HEK293 (cell line): ENCODE measurements around the gene GADD45GIP1.

Experiments used
- GLI4 ChIP-seq: fragments of 450-650 bp; formaldehyde crosslinking; IDR thresholded peaks from 2 replicates; pipeline ENCODE4 v1.5.1; 2016; ENCODE audit warnings: missing biosample characterization, missing genetic modification characterization
- HOXD13 ChIP-seq: sonication (generic); formaldehyde crosslinking; IDR thresholded peaks from 2 replicates; pipeline ENCODE4 v1.8.0; 2022; ENCODE audit warnings: missing genetic modification reagents, borderline replicate concordance
- KLF10 ChIP-seq: fragments of 450-650 bp; IDR thresholded peaks from 2 replicates; pipeline ENCODE4 v1.5.1; 2018; ENCODE audit warnings: missing biosample characterization, mild to moderate bottlenecking, missing genetic modification characterization
- SCRT1 ChIP-seq: fragments of 450-650 bp; formaldehyde crosslinking; IDR thresholded peaks from 2 replicates; pipeline ENCODE4 v1.5.1; 2016; ENCODE audit warnings: missing biosample characterization, missing genetic modification characterization, borderline replicate concordance
- SCRT2 ChIP-seq: fragments of 450-650 bp; formaldehyde crosslinking; IDR thresholded peaks from 2 replicates; pipeline ENCODE4 v1.5.1; 2016; ENCODE audit warnings: missing biosample characterization, missing genetic modification characterization
- SETDB1 ChIP-seq: IDR thresholded peaks from one replicate; pipeline ENCODE4 v1.6.1; 2017; ENCODE audit warnings: mild to moderate bottlenecking, low read length, moderate library complexity, mixed read lengths; ENCODE audit not compliant: insufficient read length
- ZBTB7A ChIP-seq: fragments of 450-650 bp; formaldehyde crosslinking; IDR thresholded peaks from 2 replicates; pipeline ENCODE4 v1.5.1; 2016; ENCODE audit warnings: low read depth, missing biosample characterization, missing genetic modification characterization
- ZBTB8A ChIP-seq: fragments of 450-650 bp; formaldehyde crosslinking; IDR thresholded peaks from 2 replicates; pipeline ENCODE4 v1.5.1; 2016; ENCODE audit warnings: missing biosample characterization, missing genetic modification characterization
- ZFP37 ChIP-seq: fragments of 450-650 bp; formaldehyde crosslinking; IDR thresholded peaks from 2 replicates; pipeline ENCODE4 v1.5.1; 2016; ENCODE audit warnings: missing biosample characterization, missing genetic modification characterization
- ZNF202 ChIP-seq: fragments of 450-650 bp; formaldehyde crosslinking; IDR thresholded peaks from 2 replicates; pipeline ENCODE4 v1.5.1; 2016; ENCODE audit warnings: missing biosample characterization, missing genetic modification characterization, borderline replicate concordance
- ZNF239 ChIP-seq: fragments of 450-650 bp; formaldehyde crosslinking; IDR thresholded peaks from 2 replicates; pipeline ENCODE4 v1.5.1; 2016; ENCODE audit warnings: missing biosample characterization, missing genetic modification characterization
- ZNF324 ChIP-seq: fragments of 450-650 bp; formaldehyde crosslinking; IDR thresholded peaks from 2 replicates; pipeline ENCODE4 v1.5.1; 2016; ENCODE audit warnings: missing biosample characterization, missing genetic modification characterization
- ZNF404 ChIP-seq: fragments of 450-650 bp; formaldehyde crosslinking; IDR thresholded peaks from 2 replicates; pipeline ENCODE4 v1.5.1; 2017; ENCODE audit warnings: missing biosample characterization, missing genetic modification characterization
- ZNF777 ChIP-seq: fragments of 450-650 bp; formaldehyde crosslinking; IDR thresholded peaks from 2 replicates; pipeline ENCODE4 v1.5.1; 2017; ENCODE audit warnings: missing biosample characterization, missing genetic modification characterization, borderline replicate concordance
- TF ChIP-seq, protein P1 (sequence below): fragments of 450-650 bp; formaldehyde crosslinking; IDR thresholded peaks from 2 replicates; pipeline ENCODE4 v1.5.1; 2016; ENCODE audit warnings: missing biosample characterization, missing genetic modification characterization
- TF ChIP-seq, protein P2 (sequence below): fragments of 450-650 bp; formaldehyde crosslinking; conservative IDR thresholded peaks from 2 replicates; pipeline ENCODE4 v1.5.1; 2016; ENCODE audit warnings: low read depth, missing biosample characterization, missing genetic modification characterization
- TF ChIP-seq, protein P3 (sequence below): fragments of 450-650 bp; formaldehyde crosslinking; IDR thresholded peaks from 2 replicates; pipeline ENCODE4 v1.5.1; 2016; ENCODE audit warnings: missing biosample characterization, missing genetic modification characterization
- TF ChIP-seq, protein P4 (sequence below): fragments of 450-650 bp; formaldehyde crosslinking; IDR thresholded peaks from 2 replicates; pipeline ENCODE4 v1.5.1; 2016; ENCODE audit warnings: missing biosample characterization, missing genetic modification characterization, borderline replicate concordance
- TF ChIP-seq, protein P5 (sequence below): fragments of 450-650 bp; formaldehyde crosslinking; optimal IDR thresholded peaks from 2 replicates; pipeline ENCODE3; 2016; ENCODE audit warnings: missing biosample characterization, mild to moderate bottlenecking, missing genetic modification characterization
- TF ChIP-seq, protein P6 (sequence below): fragments of 450-650 bp; formaldehyde crosslinking; IDR thresholded peaks from 2 replicates; pipeline ENCODE4 v1.5.1; 2016; ENCODE audit warnings: missing biosample characterization, missing genetic modification characterization
- TF ChIP-seq, protein P7 (sequence below): fragments of 450-650 bp; formaldehyde crosslinking; IDR thresholded peaks from 2 replicates; pipeline ENCODE4 v1.5.1; 2016; ENCODE audit warnings: missing biosample characterization, missing genetic modification characterization

GADD45GIP1 gene

DNA sequence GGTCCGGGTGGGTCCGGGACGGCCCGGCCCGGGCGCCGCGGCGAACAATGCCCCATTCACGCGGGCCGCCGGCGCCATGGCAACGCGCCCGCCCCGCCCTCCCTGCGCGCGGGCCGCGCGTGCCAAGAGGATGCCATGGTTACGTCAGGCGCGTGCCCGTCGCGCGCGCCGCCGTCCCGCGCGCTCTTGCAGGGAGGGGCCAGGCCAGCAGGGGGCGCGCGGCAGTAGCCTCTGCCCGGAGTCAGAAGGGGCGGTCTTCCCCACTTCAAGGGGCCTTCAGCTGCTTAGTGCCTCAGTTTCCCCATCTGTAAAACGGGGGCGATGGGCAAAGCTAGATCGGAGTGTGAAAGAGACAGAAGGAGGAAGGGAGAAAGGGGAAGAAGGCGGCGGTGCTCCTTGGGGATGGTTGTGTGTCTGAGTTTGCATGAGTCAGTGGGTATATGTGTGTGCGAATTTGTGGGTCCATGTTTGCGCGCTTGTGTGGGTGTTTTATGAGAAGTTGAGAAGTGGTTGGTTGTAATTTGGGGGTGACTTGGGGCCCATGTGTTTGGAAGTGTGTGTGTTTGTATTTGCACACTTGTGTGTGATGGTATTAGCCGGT is 26.6 kb upstream of the GADD45GIP1 start (continued):
- TF ChIP-seq, protein P1, sequence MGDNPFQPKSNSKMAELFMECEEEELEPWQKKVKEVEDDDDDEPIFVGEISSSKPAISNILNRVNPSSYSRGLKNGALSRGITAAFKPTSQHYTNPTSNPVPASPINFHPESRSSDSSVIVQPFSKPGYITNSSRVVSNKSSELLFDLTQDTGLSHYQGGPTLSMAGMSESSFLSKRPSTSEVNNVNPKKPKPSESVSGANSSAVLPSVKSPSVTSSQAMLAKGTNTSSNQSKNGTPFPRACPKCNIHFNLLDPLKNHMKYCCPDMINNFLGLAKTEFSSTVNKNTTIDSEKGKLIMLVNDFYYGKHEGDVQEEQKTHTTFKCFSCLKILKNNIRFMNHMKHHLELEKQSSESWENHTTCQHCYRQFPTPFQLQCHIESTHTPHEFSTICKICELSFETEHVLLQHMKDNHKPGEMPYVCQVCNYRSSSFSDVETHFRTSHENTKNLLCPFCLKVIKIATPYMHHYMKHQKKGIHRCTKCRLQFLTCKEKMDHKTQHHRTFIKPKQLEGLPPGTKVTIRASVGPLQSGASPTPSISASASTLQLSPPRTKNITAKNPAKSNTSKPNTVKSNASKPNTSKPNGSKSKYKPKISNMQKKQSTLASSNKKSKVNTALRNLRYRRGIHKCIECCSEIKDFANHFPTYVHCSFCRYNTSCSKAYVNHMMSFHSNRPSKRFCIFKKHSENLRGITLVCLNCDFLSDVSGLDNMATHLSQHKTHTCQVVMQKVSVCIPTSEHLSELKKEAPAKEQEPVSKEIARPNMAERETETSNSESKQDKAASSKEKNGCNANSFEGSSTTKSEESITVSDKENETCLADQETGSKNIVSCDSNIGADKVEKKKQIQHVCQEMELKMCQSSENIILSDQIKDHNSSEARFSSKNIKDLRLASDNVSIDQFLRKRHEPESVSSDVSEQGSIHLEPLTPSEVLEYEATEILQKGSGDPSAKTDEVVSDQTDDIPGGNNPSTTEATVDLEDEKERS = no peak
- TF ChIP-seq ZNF777 (tag by site-specific recombination) = no peak
- TF ChIP-seq ZNF404 (tag by site-specific recombination) = no peak
- TF ChIP-seq ZBTB7A (tag by site-specific recombination) = peak; percentile 69; the same call in 1 of the 2 replicates
- TF ChIP-seq, protein P2, sequence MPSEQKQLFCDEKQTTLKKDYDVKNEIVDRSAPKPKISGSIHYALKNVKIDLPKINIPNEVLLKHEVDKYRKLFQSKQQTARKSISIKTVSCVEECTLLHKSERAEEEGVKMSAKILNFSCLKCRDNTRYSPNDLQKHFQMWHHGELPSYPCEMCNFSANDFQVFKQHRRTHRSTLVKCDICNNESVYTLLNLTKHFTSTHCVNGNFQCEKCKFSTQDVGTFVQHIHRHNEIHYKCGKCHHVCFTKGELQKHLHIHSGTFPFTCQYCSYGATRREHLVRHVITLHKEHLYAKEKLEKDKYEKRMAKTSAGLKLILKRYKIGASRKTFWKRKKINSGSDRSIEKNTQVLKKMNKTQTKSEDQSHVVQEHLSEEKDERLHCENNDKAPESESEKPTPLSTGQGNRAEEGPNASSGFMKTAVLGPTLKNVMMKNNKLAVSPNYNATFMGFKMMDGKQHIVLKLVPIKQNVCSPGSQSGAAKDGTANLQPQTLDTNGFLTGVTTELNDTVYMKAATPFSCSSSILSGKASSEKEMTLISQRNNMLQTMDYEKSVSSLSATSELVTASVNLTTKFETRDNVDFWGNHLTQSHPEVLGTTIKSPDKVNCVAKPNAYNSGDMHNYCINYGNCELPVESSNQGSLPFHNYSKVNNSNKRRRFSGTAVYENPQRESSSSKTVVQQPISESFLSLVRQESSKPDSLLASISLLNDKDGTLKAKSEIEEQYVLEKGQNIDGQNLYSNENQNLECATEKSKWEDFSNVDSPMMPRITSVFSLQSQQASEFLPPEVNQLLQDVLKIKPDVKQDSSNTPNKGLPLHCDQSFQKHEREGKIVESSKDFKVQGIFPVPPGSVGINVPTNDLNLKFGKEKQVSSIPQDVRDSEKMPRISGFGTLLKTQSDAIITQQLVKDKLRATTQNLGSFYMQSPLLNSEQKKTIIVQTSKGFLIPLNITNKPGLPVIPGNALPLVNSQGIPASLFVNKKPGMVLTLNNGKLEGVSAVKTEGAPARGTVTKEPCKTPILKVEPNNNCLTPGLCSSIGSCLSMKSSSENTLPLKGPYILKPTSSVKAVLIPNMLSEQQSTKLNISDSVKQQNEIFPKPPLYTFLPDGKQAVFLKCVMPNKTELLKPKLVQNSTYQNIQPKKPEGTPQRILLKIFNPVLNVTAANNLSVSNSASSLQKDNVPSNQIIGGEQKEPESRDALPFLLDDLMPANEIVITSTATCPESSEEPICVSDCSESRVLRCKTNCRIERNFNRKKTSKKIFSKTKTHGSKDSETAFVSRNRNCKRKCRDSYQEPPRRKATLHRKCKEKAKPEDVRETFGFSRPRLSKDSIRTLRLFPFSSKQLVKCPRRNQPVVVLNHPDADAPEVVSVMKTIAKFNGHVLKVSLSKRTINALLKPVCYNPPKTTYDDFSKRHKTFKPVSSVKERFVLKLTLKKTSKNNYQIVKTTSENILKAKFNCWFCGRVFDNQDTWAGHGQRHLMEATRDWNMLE (tag by site-specific recombination) = no peak
- TF ChIP-seq, protein P3, sequence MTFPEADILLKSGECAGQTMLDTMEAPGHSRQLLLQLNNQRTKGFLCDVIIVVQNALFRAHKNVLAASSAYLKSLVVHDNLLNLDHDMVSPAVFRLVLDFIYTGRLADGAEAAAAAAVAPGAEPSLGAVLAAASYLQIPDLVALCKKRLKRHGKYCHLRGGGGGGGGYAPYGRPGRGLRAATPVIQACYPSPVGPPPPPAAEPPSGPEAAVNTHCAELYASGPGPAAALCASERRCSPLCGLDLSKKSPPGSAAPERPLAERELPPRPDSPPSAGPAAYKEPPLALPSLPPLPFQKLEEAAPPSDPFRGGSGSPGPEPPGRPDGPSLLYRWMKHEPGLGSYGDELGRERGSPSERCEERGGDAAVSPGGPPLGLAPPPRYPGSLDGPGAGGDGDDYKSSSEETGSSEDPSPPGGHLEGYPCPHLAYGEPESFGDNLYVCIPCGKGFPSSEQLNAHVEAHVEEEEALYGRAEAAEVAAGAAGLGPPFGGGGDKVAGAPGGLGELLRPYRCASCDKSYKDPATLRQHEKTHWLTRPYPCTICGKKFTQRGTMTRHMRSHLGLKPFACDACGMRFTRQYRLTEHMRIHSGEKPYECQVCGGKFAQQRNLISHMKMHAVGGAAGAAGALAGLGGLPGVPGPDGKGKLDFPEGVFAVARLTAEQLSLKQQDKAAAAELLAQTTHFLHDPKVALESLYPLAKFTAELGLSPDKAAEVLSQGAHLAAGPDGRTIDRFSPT (tag by site-specific recombination) = no peak
- TF ChIP-seq, protein P4, sequence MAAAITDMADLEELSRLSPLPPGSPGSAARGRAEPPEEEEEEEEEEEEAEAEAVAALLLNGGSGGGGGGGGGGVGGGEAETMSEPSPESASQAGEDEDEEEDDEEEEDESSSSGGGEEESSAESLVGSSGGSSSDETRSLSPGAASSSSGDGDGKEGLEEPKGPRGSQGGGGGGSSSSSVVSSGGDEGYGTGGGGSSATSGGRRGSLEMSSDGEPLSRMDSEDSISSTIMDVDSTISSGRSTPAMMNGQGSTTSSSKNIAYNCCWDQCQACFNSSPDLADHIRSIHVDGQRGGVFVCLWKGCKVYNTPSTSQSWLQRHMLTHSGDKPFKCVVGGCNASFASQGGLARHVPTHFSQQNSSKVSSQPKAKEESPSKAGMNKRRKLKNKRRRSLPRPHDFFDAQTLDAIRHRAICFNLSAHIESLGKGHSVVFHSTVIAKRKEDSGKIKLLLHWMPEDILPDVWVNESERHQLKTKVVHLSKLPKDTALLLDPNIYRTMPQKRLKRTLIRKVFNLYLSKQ (tag by site-specific recombination) = no peak
- TF ChIP-seq ZNF324 (tag by site-specific recombination) = peak; percentile 83
- TF ChIP-seq SETDB1 = no peak
- TF ChIP-seq, protein P5, sequence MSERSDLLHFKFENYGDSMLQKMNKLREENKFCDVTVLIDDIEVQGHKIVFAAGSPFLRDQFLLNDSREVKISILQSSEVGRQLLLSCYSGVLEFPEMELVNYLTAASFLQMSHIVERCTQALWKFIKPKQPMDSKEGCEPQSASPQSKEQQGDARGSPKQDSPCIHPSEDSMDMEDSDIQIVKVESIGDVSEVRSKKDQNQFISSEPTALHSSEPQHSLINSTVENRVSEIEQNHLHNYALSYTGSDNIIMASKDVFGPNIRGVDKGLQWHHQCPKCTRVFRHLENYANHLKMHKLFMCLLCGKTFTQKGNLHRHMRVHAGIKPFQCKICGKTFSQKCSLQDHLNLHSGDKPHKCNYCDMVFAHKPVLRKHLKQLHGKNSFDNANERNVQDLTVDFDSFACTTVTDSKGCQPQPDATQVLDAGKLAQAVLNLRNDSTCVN (tag by site-specific recombination) = peak; percentile 88
- TF ChIP-seq, protein P6, sequence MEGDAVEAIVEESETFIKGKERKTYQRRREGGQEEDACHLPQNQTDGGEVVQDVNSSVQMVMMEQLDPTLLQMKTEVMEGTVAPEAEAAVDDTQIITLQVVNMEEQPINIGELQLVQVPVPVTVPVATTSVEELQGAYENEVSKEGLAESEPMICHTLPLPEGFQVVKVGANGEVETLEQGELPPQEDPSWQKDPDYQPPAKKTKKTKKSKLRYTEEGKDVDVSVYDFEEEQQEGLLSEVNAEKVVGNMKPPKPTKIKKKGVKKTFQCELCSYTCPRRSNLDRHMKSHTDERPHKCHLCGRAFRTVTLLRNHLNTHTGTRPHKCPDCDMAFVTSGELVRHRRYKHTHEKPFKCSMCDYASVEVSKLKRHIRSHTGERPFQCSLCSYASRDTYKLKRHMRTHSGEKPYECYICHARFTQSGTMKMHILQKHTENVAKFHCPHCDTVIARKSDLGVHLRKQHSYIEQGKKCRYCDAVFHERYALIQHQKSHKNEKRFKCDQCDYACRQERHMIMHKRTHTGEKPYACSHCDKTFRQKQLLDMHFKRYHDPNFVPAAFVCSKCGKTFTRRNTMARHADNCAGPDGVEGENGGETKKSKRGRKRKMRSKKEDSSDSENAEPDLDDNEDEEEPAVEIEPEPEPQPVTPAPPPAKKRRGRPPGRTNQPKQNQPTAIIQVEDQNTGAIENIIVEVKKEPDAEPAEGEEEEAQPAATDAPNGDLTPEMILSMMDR (tag by site-specific recombination) = peak; percentile 96
- TF ChIP-seq ZNF239 (tag by site-specific recombination) = no peak
- no peak for TF ChIP-seq SCRT1 (tag by site-specific recombination)
- no peak for TF ChIP-seq KLF10 (tag by site-specific recombination)
- no peak for TF ChIP-seq HOXD13 (CRISPR knock-in tag)
- no peak for TF ChIP-seq SCRT2 (tag by site-specific recombination)
- no peak for TF ChIP-seq ZFP37 (tag by site-specific recombination)
- TF ChIP-seq, protein P7, sequence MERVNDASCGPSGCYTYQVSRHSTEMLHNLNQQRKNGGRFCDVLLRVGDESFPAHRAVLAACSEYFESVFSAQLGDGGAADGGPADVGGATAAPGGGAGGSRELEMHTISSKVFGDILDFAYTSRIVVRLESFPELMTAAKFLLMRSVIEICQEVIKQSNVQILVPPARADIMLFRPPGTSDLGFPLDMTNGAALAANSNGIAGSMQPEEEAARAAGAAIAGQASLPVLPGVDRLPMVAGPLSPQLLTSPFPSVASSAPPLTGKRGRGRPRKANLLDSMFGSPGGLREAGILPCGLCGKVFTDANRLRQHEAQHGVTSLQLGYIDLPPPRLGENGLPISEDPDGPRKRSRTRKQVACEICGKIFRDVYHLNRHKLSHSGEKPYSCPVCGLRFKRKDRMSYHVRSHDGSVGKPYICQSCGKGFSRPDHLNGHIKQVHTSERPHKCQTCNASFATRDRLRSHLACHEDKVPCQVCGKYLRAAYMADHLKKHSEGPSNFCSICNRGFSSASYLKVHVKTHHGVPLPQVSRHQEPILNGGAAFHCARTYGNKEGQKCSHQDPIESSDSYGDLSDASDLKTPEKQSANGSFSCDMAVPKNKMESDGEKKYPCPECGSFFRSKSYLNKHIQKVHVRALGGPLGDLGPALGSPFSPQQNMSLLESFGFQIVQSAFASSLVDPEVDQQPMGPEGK (tag by site-specific recombination) = peak; percentile 31; the same call in 1 of the 2 replicates
- no peak for TF ChIP-seq GLI4 (tag by site-specific recombination)
- 0 out of 2 replicates have a peak, but pooled peaks have one; percentile 35 for TF ChIP-seq ZBTB8A (tag by site-specific recombination)
- no peak for TF ChIP-seq ZNF202
